Mesothelial cell of epicardium (in vitro differentiated cells): ENCODE results near the gene CENPP. TPM values are rescaled to one million over a fixed set of nuclear protein-coding genes. Genes with fewer than 3 reads are reported as not detected.

Experiments
- DNase-seq, 2 experiments: peaks; one replicate each; pipeline ENCODE4 v3.0.0; 2021; ENCODE audit warnings: low spot score in 2 of 2; ENCODE audit not compliant: unreplicated experiment in 2 of 2
- H3K27ac Mint-ChIP-seq: 2 replicates; pipeline ENCODE4 v1.8.0; 2021; ENCODE audit warnings: mixed read lengths
- H3K27me3 Mint-ChIP-seq: 2 replicates; pipeline ENCODE4 v1.8.0; 2021; ENCODE audit warnings: low read depth, mixed read lengths
- H3K36me3 Mint-ChIP-seq: 2 replicates; pipeline ENCODE4 v1.8.0; 2021; ENCODE audit warnings: mixed read lengths
- H3K4me1 Mint-ChIP-seq: 2 replicates; pipeline ENCODE4 v1.8.0; 2021; ENCODE audit warnings: mixed read lengths
- H3K4me3 Mint-ChIP-seq: 2 replicates; pipeline ENCODE4 v1.8.0; 2021; ENCODE audit warnings: mild to moderate bottlenecking, moderate library complexity, mixed read lengths
- H3K9me3 Mint-ChIP-seq: 2 replicates; pipeline ENCODE4 v1.8.0; 2021; ENCODE audit warnings: mixed read lengths
- CTCF ChIP-seq: fragments of 200-600 bp; sonication (generic); IDR thresholded peaks from one replicate; pipeline ENCODE4 v1.5.0; 2021; ENCODE audit warnings: antibody characterized with exemption; ENCODE audit not compliant: unreplicated experiment
- total RNA-seq: library from RNA; stranded (reverse); gene quantifications from 3 replicates; pipeline ENCODE4 v1.2.1, GENCODE V29; 2021

CENPP gene
- total RNA-seq, 1 donor from 2014 or later, result 7.8 TPM

DNA sequence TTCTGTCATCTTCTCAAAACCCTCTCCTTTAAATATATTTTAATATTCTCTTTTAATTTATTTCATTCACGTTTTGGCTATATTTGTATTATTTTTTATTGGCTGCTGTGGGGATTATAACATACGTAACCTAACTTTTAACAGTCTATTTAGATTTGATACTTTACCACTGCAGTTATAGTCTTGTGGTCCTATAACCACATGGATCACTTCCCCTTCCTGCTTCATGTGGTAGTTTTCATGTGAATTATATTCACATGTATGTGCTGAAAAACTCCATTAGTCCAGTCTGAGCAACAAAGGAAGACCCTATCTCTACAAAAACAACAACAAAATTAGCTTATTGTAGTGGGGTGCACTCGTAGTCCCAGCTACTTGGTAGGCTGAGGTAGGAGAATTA lies 34.3 kb downstream of the CENPP start:
- DNase-seq, result no peak
- Mint-ChIP-seq H3K27me3 (no peaks in the 10 kb centered on the region), H3K4me1 (peaks cover 10% of the 10 kb centered on the region), H3K27ac (no peak overlapping the region), H3K36me3 (peaks cover 22% of the 10 kb centered on the region), H3K9me3 (peaks cover 28% of the 10 kb centered on the region), H3K4me3 (no peak overlapping the region)
- no peak for TF ChIP-seq CTCF

DNA sequence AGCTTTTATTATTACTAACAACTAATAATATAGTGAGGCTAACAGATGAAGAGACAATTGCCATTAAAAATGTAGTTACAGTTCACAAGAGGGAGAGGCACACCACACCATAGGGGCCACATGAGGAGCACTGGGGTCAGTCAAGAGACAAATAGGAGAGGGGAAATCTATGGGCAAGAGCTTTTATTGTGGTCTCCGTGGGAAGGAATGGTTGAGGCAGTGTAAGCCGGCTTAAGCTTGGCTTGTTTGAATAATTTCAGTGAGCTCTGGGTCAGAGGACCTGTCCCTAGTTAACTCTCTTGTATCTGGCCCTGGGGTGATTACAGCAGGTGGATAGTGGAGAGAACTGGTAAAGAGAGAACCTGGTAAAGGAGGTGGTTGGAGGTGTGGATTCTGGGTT lies 43.3 kb downstream of the CENPP start:
- H3K9me3 Mint-ChIP-seq, result peaks cover 19% of the 10 kb centered on the region
- no peak overlapping the region for H3K4me3 Mint-ChIP-seq
- no peak for DNase-seq
- no peak for TF ChIP-seq CTCF
- no peaks in the 10 kb centered on the region for H3K4me1 Mint-ChIP-seq
- peaks cover 9% of the 10 kb centered on the region for H3K36me3 Mint-ChIP-seq
- H3K27me3 Mint-ChIP-seq, result no peaks in the 10 kb centered on the region
- no peak overlapping the region for H3K27ac Mint-ChIP-seq

- DNase-seq, result no peak
- Mint-ChIP-seq H3K27ac (no peak overlapping the region), H3K4me3 (no peak overlapping the region), H3K9me3 (peaks cover 28% of the 10 kb centered on the region), H3K4me1 (peaks cover 2% of the 10 kb centered on the region), H3K36me3 (peaks cover 20% of the 10 kb centered on the region), H3K27me3 (no peaks in the 10 kb centered on the region)
- TF ChIP-seq CTCF, result no peak
Measured at GRCh38 chr9:92373167-92373566, 47.4 kb downstream of the CENPP start.

DNA sequence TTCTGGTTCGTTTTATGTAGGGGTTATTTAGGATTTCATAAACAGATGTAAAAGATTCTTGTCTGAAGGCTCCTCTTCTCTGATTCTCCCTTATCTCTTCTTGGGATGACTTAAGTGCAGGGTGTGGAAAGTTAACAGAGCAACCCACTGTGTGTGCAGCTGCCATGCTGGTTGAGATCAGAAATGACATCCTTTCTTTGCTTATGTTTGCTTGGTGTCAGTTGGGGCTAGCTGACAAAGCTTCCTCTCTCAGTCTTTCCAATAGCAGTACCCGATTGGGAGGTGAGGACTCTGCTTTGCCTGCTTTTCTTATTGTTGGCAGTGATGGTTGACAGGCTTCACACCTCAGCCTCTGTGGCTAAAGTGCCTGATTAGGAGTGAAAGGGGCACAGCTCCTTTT lies 52.1 kb downstream of the CENPP start:
- Mint-ChIP-seq H3K9me3 (peaks cover 20% of the 10 kb centered on the region), H3K36me3 (peaks cover 13% of the 10 kb centered on the region), H3K4me3 (no peak overlapping the region), H3K27ac (no peak overlapping the region), H3K27me3 (no peaks in the 10 kb centered on the region), H3K4me1 (peaks cover 5% of the 10 kb centered on the region)
- TF ChIP-seq CTCF, result no peak
- DNase-seq, result no peak

DNA sequence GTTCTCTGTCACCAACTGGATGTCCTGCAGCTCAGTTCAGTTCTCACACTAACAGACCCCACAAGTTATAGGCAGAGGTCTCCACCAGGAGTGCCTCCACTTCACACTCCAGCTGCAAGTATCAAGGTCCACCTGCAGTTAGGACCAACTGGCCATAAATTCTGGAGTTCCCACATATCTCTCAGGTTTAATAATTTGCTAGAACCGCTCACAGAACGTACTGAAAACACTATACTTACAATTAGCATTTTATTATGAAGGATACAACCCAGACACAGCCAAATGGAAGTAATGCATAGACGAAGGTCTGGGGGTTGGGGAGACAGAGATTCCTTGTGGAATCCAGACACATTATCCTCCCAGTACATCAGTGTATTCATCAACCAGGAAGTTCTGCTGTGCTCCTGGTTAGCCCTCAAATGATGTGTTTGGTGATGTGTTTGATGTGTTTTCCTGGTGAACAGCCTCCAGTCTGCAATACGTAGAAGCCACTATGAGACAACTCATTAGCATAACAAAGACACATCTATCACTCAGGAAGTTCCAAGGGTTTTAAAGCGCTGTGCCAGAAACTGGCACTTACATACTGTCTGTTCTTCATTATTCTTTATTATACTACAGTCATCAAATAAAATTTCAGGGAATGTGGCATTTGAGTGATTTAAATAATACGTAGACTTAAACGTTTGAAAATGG lies 53.3 kb downstream of the CENPP start:
- H3K4me1 Mint-ChIP-seq, result peaks cover 7% of the 10 kb centered on the region
- H3K9me3 Mint-ChIP-seq, result peaks cover 16% of the 10 kb centered on the region
- DNase-seq, result no peak
- TF ChIP-seq CTCF, result no peak
- no peak overlapping the region for H3K4me3 Mint-ChIP-seq
- no peak overlapping the region for H3K27ac Mint-ChIP-seq
- peaks cover 10% of the 10 kb centered on the region for H3K36me3 Mint-ChIP-seq
- H3K27me3 Mint-ChIP-seq, result no peaks in the 10 kb centered on the region

DNA sequence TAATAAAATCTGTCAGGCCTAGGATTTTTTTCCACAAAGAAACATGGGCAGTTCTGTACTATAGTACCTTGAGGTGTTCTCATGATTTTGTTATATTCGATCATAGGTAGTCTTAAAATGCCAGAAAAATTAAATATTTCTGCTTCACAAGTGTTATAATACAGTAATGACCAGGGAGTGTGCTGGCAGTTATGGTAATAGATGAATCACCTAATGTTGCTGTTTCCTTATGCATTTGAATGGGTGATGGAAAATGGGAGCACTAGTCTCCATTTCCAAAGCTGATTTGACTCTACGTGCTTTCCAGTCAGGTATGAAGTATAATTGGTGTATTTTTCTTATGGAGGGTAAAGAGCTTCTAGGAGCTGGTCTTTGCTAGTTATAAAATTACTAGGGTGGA lies 54.9 kb downstream of the CENPP start:
- TF ChIP-seq CTCF, result no peak
- Mint-ChIP-seq H3K9me3 (peaks cover 6% of the 10 kb centered on the region), H3K27me3 (no peaks in the 10 kb centered on the region), H3K36me3 (peaks cover 1% of the 10 kb centered on the region), H3K27ac (no peak overlapping the region), H3K4me1 (peaks cover 12% of the 10 kb centered on the region), H3K4me3 (no peak overlapping the region)
- no peak for DNase-seq
